K562 (cell line): ENCODE results near the gene KRTAP5-5. TPM values are rescaled to one million over a fixed set of nuclear protein-coding genes. Genes with fewer than 3 reads are reported as not detected.
"Not testable (repeated sequence)": the region's sequence is repeated elsewhere in the genome, so short reads cannot be mapped to it uniquely, and the experiment has no call there.

Experiments
- ATAC-seq: fragments of 200-7000 bp; cut with Tn5 transposase; 3 replicates; pipeline ENCODE4 v1.9.1; 2020; ENCODE audit warnings: moderate library complexity
- BruUV-seq: library from RNA; stranded (reverse); fragments of 400-500 nt; replicated peaks from 2 replicates; lab custom pipeline; 2021; lab: Mats Ljungman, UMichigan
- CTCF ChIA-PET: fragments of 300-600 bp; formaldehyde crosslinking; extraction: SDS; loops from one replicate; lab custom pipeline; 2021; ENCODE audit warnings: low intra/inter-chr PET ratio; lab: Yijun Ruan, JAX
- POLR2A ChIA-PET: fragments of 300-600, 350-650 bp; sonication (Branson Sonifier 250); formaldehyde crosslinking; extraction: SDS; loops from one replicate; lab custom pipeline; 2021; ENCODE audit warnings: antibody characterized with exemption, inconsistent platforms; lab: Yijun Ruan, JAX
- DNase-seq, 4 experiments: peaks; one replicate each; pipeline versions ENCODE4 v3.0.0 to v3.0.0-alpha.2; 2011 to 2018; ENCODE audit warnings: low spot score in 3 of 4, mixed read lengths in 3 of 4; ENCODE audit errors: extremely low read depth in 1 of 4
- FAIRE-seq: peaks from 2 replicates; lab custom pipeline; 2011; peaks lifted over from hg19 to GRCh38; lab: Jason Lieb, UNC
- H2AFZ ChIP-seq: 2 replicates; pipeline ENCODE4 v1.6.0; 2011; ENCODE audit warnings: low read depth, low read length, control low read depth, inconsistent platforms
- H3K27ac ChIP-seq: fragments of 200-600 bp; 3 replicates; pipeline ENCODE4 v1.8.0; 2011; ENCODE audit warnings: low read depth, mild to moderate bottlenecking, control low read depth, inconsistent platforms, low read length, moderate library complexity, mixed read lengths; ENCODE audit errors: extremely low read depth
- H3K27me3 ChIP-seq, 2 experiments: fragments of 300-600 bp in 1 of 2; 2 replicates in 1 of 2; 3 replicates in 1 of 2; pipeline versions ENCODE4 v1.6.0 to v1.8.0; 2011; ENCODE audit warnings: inconsistent platforms in 2 of 2, low read length in 2 of 2, mild to moderate bottlenecking in 1 of 2, mixed read lengths in 1 of 2, moderate library complexity in 1 of 2; ENCODE audit not compliant: control insufficient read depth in 2 of 2, insufficient read depth in 2 of 2
- H3K36me3 ChIP-seq: fragments of 300-600 bp; 3 replicates; pipeline ENCODE4 v1.8.0; 2011; ENCODE audit warnings: mild to moderate bottlenecking, low read length, inconsistent platforms; ENCODE audit not compliant: control insufficient read depth, insufficient read depth
- H3K4me1 ChIP-seq, 2 experiments: fragments of 200-600 bp in 1 of 2; replicated peaks in 1 of 2; 2 replicates in 1 of 2; 3 replicates in 1 of 2; pipeline versions ENCODE4 v1.5.1 to v1.8.0; 2011; ENCODE audit warnings: inconsistent platforms in 2 of 2, low read length in 2 of 2, mild to moderate bottlenecking in 1 of 2, mixed read lengths in 1 of 2, moderate library complexity in 1 of 2; ENCODE audit not compliant: control insufficient read depth in 2 of 2, insufficient read depth in 2 of 2
- H3K4me2 ChIP-seq: 2 replicates; pipeline ENCODE4 v1.6.1; 2011; ENCODE audit warnings: low read length, control low read depth, inconsistent platforms, mixed read lengths; ENCODE audit not compliant: insufficient read depth
- H3K4me3 ChIP-seq: fragments of 200-600 bp; sonication (generic), shearing (Covaris generic); 2 replicates; pipeline ENCODE4 v1.5.1; 2016; ENCODE audit warnings: control low read depth, inconsistent platforms
- H3K79me2 ChIP-seq: fragments of 200-600 bp; 3 replicates; pipeline ENCODE4 v1.8.0; 2011; ENCODE audit warnings: low read length, inconsistent platforms; ENCODE audit not compliant: control insufficient read depth, insufficient read depth
- H3K9ac ChIP-seq, 2 experiments: 2 replicates each; pipeline versions ENCODE4 v1.6.0 to v1.6.1; 2011; ENCODE audit warnings: low read depth in 2 of 2, low read length in 2 of 2, control low read depth in 1 of 2, inconsistent platforms in 1 of 2, mild to moderate bottlenecking in 1 of 2, mixed read lengths in 1 of 2; ENCODE audit not compliant: insufficient read depth in 1 of 2
- H3K9me1 ChIP-seq: one replicate; pipeline ENCODE4 v1.6.0; 2011; ENCODE audit warnings: inconsistent platforms, mild to moderate bottlenecking, low read length, moderate library complexity; ENCODE audit not compliant: control insufficient read depth, insufficient read depth
- H3K9me3 ChIP-seq: replicated peaks from 2 replicates; pipeline ENCODE4 v1.5.1; 2011; ENCODE audit warnings: low read depth, low read length, inconsistent platforms; ENCODE audit not compliant: control insufficient read depth, insufficient read depth
- H4K20me1 ChIP-seq: replicated peaks from 2 replicates; pipeline ENCODE4 v1.6.1; 2011; ENCODE audit warnings: low read length, inconsistent platforms, mixed read lengths; ENCODE audit not compliant: control insufficient read depth, insufficient read depth
- BHLHE40 ChIP-seq: IDR thresholded peaks from 2 replicates; pipeline ENCODE4 v1.6.1; 2011; ENCODE audit warnings: low read length, improper control_type of control experiment
- EP300 ChIP-seq: IDR thresholded peaks from 2 replicates; pipeline ENCODE4 v1.6.1; 2012; ENCODE audit warnings: low read length, improper control_type of control experiment
- HNRNPH1 ChIP-seq: fragments of 200-400 bp; formaldehyde crosslinking; optimal IDR thresholded peaks from 2 replicates; pipeline ENCODE3; 2017; ENCODE audit warnings: low read depth, mild to moderate bottlenecking, low read length, moderate library complexity
- JUNB ChIP-seq: fragments of 450-650 bp; formaldehyde crosslinking; conservative IDR thresholded peaks from 2 replicates; pipeline ENCODE4 v1.4.0; 2020; ENCODE audit warnings: mild to moderate bottlenecking
- KDM4B ChIP-seq, 2 experiments: fragments of 450-650 bp in 1 of 2; sonication (generic) in 1 of 2; IDR thresholded peaks; 2 replicates each; pipeline ENCODE4 v1.6.1; 2016 to 2017; ENCODE audit warnings: borderline replicate concordance in 2 of 2, antibody characterized with exemption in 1 of 2, low read depth in 1 of 2, mild to moderate bottlenecking in 1 of 2
- MYNN ChIP-seq, 2 experiments: sonication (generic); formaldehyde crosslinking in 1 of 2; IDR thresholded peaks; 2 replicates each; pipeline versions ENCODE4 v1.5.0 to v1.6.1; 2016 to 2020; ENCODE audit warnings: antibody characterized with exemption in 1 of 2, missing genetic modification reagents in 1 of 2
- NFE2 ChIP-seq: IDR thresholded peaks from 2 replicates; pipeline ENCODE4 v1.6.1; 2014; ENCODE audit warnings: antibody characterized with exemption, low read depth
- NR4A1 ChIP-seq, 2 experiments: fragments of 250-450 bp in 1 of 2; fragments of 450-650 bp in 1 of 2; sonication (Bioruptor Pico) in 1 of 2; IDR thresholded peaks; 2 replicates each; pipeline versions ENCODE4 v1.4.0 to v1.6.1; 2016 to 2020; ENCODE audit warnings: mild to moderate bottlenecking in 2 of 2, missing compliant biosample characterization in 1 of 2, missing genetic modification characterization in 1 of 2, moderate library complexity in 1 of 2
- PHB2 ChIP-seq: fragments of 450-650 bp; IDR thresholded peaks from 2 replicates; pipeline ENCODE4 v1.6.1; 2017; ENCODE audit warnings: low read depth
- RCOR1 ChIP-seq, 2 experiments: IDR thresholded peaks; 2 replicates each; pipeline ENCODE4 v1.6.1; 2012; ENCODE audit warnings: low read depth in 2 of 2, low read length in 2 of 2, borderline replicate concordance in 1 of 2, improper control_type of control experiment in 1 of 2
- SRF ChIP-seq, 2 experiments: fragments of 250-450, 450-650 bp in 1 of 2; sonication (Bioruptor Pico) in 1 of 2; sonication (generic) in 1 of 2; formaldehyde crosslinking; IDR thresholded peaks; 2 replicates each; pipeline versions ENCODE4 v1.5.0 to v1.5.1; 2020 to 2022; ENCODE audit warnings: mild to moderate bottlenecking in 1 of 2, missing genetic modification reagents in 1 of 2
- TGIF2 ChIP-seq: sonication (generic); formaldehyde crosslinking; IDR thresholded peaks from 2 replicates; pipeline ENCODE4 v1.8.1; 2022; ENCODE audit warnings: mild to moderate bottlenecking, missing genetic modification reagents, moderate library complexity
- XRCC4 ChIP-seq: IDR thresholded peaks from one replicate; pipeline ENCODE4 v1.6.1; 2011; ENCODE audit not compliant: insufficient read depth, insufficient read length; ENCODE audit errors: extremely low read depth
- WGBS: fragments of 100-300 bp; shearing (Covaris generic); methylation state at CpG from one replicate; pipeline ENCODE4 v1.1.6; 2016; ENCODE audit warnings: low coverage, mixed read lengths; ENCODE audit not compliant: insufficient coverage; ENCODE audit errors: missing lambda C conversion rate; 5-methylcytosine and 5-hydroxymethylcytosine counted together
- in situ Hi-C: fragments of 300-500 bp; cut with MboI; formaldehyde crosslinking; loops from 4 replicates; pipeline ENCODE4 v1.15.0; 2018; ENCODE audit warnings: inconsistent platforms, mixed read lengths
- intact Hi-C: fragments of 100-400 bp; cut with micrococcal nuclease; formaldehyde crosslinking; loops from 2 replicates; pipeline ENCODE4 v1.14.2; 2022
- polyA plus RNA-seq, 8 experiments: library from polyadenylated mRNA; depleted of rRNA in 4 of 8; stranded (reverse) in 5 of 8; unstranded in 3 of 8; fragments of >200 nt; fragmentation: Nextera tagmentation in 2 of 8; fragmentation: Illumina TruSeq in 1 of 8; extraction: Ambion mirVana in 2 of 8; extraction: Trizol in 1 of 8; gene quantifications; 2 replicates each; pipeline versions ENCODE4 v1.2.1 to v1.2.3, GENCODE V29; 2011 to 2014; ENCODE audit warnings: inconsistent platforms in 1 of 8, missing spikeins in 1 of 8
- total RNA-seq, 7 experiments: library from RNA; depleted of rRNA in 6 of 7; stranded (reverse); fragments of >200 nt in 6 of 7; fragmentation: Illumina TruSeq in 2 of 7; extraction: Trizol in 2 of 7; gene quantifications; 2 replicates each; pipeline versions ENCODE4 v1.2.1 to v1.2.3, GENCODE V29; 2011 to 2021; ENCODE audit warnings: low replicate concordance in 1 of 7

Gene KRTAP5-5
- total and polyA plus RNA-seq, 9 of the 15 experiments (the other 6 are each of a cell fraction or from before 2014, with no cell fraction given) = not detected

GRCh38 chr11:1581976-1582375 is 47.6 kb upstream of the KRTAP5-5 start:
- Histone ChIP-seq H3K4me1 (no peaks in the 10 kb centered on the region), H3K9ac (no peak overlapping the region), H3K27ac (no peak overlapping the region), H3K4me3 (no peak overlapping the region), H3K79me2 (no peaks in the 10 kb centered on the region), H4K20me1 (0 out of 2 replicates have a peak, but pooled peaks cover 6% of the 10 kb centered on the region), H2AFZ (no peak overlapping the region), H3K9me3 (peaks cover 7% of the 10 kb centered on the region; the same call in 1 of the 2 replicates), H3K36me3 (no peaks in the 10 kb centered on the region), H3K9me1 (peaks cover 3% of the 10 kb centered on the region), H3K4me2 (no peak overlapping the region), H3K27me3 (peaks cover 0 to 35% of the 10 kb centered on the region in 2 experiments; a peak in 2 of 5 replicates)
- 2% methylated on average over 9 of the region's 9 CpGs for WGBS
- CTCF ChIA-PET = no interaction called here
- intact Hi-C loops = no loop called here
- no TSS peak for BruUV-seq
- FAIRE-seq (no peak), ATAC-seq (no peak), DNase-seq (no peak)
- TF ChIP-seq RCOR1 (IDR thresholded peaks at IDR 0.05; ENCODE audit: borderline replicate concordance in 1 of 2, low read depth in 2 of 2, low read length in 2 of 2) = no peak
- no peak for TF ChIP-seq SRF (CRISPR knock-in tag; IDR thresholded peaks at IDR 0.05)
- TF ChIP-seq NR4A1 (CRISPR knock-in tag; IDR thresholded peaks at IDR 0.05) = no peak
- TF ChIP-seq NR4A1 (tag; IDR thresholded peaks at IDR 0.05) = no peak
- no peak for TF ChIP-seq KDM4B (IDR thresholded peaks at IDR 0.05; ENCODE audit: borderline replicate concordance in 2 of 2, low read depth in 1 of 2)
- no peak for TF ChIP-seq XRCC4
- no peak for TF ChIP-seq PHB2
- no peak for TF ChIP-seq MYNN (IDR thresholded peaks at IDR 0.05)
- TF ChIP-seq MYNN (CRISPR knock-in tag; IDR thresholded peaks at IDR 0.05) = no peak
- TF ChIP-seq EP300 = no peak
- TF ChIP-seq NFE2 = no peak
- no peak for TF ChIP-seq TGIF2 (CRISPR knock-in tag)
- TF ChIP-seq BHLHE40 = no peak
- TF ChIP-seq HNRNPH1 = no peak
- no peak for TF ChIP-seq JUNB (CRISPR knock-in tag)
- POLR2A ChIA-PET = interaction anchor here (0.7 to 0.9 kb wide), 3 partner anchors 8 to 41 kb away, joined by 3 to 4 read pairs (median 4); no protein-coding TSS in a partner anchor
- in situ Hi-C loops = no loop called here

GRCh38 chr11:1582909-1583308 is 46.7 kb upstream of the KRTAP5-5 start:
- H4K20me1 ChIP-seq, H3K9me1 ChIP-seq, FAIRE-seq, H3K79me2 ChIP-seq, H2AFZ ChIP-seq, H3K4me1 ChIP-seq, CTCF ChIA-PET, H3K9ac ChIP-seq, H3K4me3 ChIP-seq, ATAC-seq, intact Hi-C loops, H3K9me3 ChIP-seq, BruUV-seq, H3K4me2 ChIP-seq, H3K36me3 ChIP-seq, in situ Hi-C loops, H3K27ac ChIP-seq, DNase-seq: not testable (repeated sequence)
- POLR2A ChIA-PET = interaction anchor here (0.9 kb wide), 2 partner anchors 9 to 34 kb away, joined by 4 read pairs; no protein-coding TSS in a partner anchor
- 7% methylated on average over 2 of the region's 2 CpGs for WGBS
- H3K27me3 ChIP-seq = peaks cover 0 to 40% of the 10 kb centered on the region in 2 experiments; a peak in 2 of 5 replicates
